ENCODE results near the gene TSSK3.

Gene TSSK3

GRCh38 chr1:32341971-32342370 lies 20.4 kb upstream of the TSSK3 start:
- TF ChIP-seq MYC (IDR thresholded peaks at IDR 0.05; ENCODE audit: low read depth, low read length) (no peak), POLR2A (IDR thresholded peaks at IDR 0.05; ENCODE audit: extremely low read depth, insufficient read length) (no peak), CTCF (IDR thresholded peaks at IDR 0.05; ENCODE audit: low read depth, low read length) (no peak), MAX (IDR thresholded peaks at IDR 0.05; ENCODE audit: low read depth, low read length) (no peak)
- H3K4me3 ChIP-seq (ENCODE audit: low read depth, low read length) = no peak overlapping the region
- no peak for DNase-seq (ENCODE audit: low read depth)

- TF ChIP-seq MAX (IDR thresholded peaks at IDR 0.05; ENCODE audit: low read depth, low read length) = no peak
- TF ChIP-seq MYC (IDR thresholded peaks at IDR 0.05; ENCODE audit: low read depth, low read length) = no peak
- no peak for TF ChIP-seq CTCF (IDR thresholded peaks at IDR 0.05; ENCODE audit: low read depth, low read length)
- no peak for TF ChIP-seq POLR2A (IDR thresholded peaks at IDR 0.05; ENCODE audit: extremely low read depth, insufficient read length)
- H3K4me3 ChIP-seq (ENCODE audit: low read depth, low read length) = no peak overlapping the region
- DNase-seq (ENCODE audit: low read depth) = no peak
Observed at GRCh38 chr1:32342704-32343103, 19.6 kb upstream of the TSSK3 start.

- DNase-seq (ENCODE audit: low read depth) = no peak
- TF ChIP-seq POLR2A (IDR thresholded peaks at IDR 0.05; ENCODE audit: extremely low read depth, insufficient read length) = no peak
- no peak overlapping the region for H3K4me3 ChIP-seq (ENCODE audit: low read depth, low read length)
Observed at GRCh38 chr1:32345289-32345827, 17.0 kb upstream of the TSSK3 start.

- no peak overlapping the region for H3K4me3 ChIP-seq (ENCODE audit: low read depth, low read length)
- no peak for TF ChIP-seq MYC (IDR thresholded peaks at IDR 0.05; ENCODE audit: low read depth, low read length)
- TF ChIP-seq CTCF (IDR thresholded peaks at IDR 0.05; ENCODE audit: low read depth, low read length) = no peak
- no peak for TF ChIP-seq POLR2A (IDR thresholded peaks at IDR 0.05; ENCODE audit: extremely low read depth, insufficient read length)
- no peak for DNase-seq (ENCODE audit: low read depth)
Observed at GRCh38 chr1:32346532-32347157, 15.7 kb upstream of the TSSK3 start.

GRCh38 chr1:32349211-32349708 lies 13.1 kb upstream of the TSSK3 start:
- no peak overlapping the region for H3K4me3 ChIP-seq (ENCODE audit: low read depth, low read length)
- TF ChIP-seq POLR2A (IDR thresholded peaks at IDR 0.05; ENCODE audit: extremely low read depth, insufficient read length) (no peak), CTCF (IDR thresholded peaks at IDR 0.05; ENCODE audit: low read depth, low read length) (no peak), MAX (IDR thresholded peaks at IDR 0.05; ENCODE audit: low read depth, low read length) (no peak), MYC (IDR thresholded peaks at IDR 0.05; ENCODE audit: low read depth, low read length) (no peak)
- peak; percentile 86 for DNase-seq (ENCODE audit: low read depth)

- peak; percentile 72 for DNase-seq (ENCODE audit: low read depth)
- peak; percentile 82 for TF ChIP-seq MAX (IDR thresholded peaks at IDR 0.05; ENCODE audit: low read depth, low read length)
- peak; percentile 86 for TF ChIP-seq MYC (IDR thresholded peaks at IDR 0.05; ENCODE audit: low read depth, low read length)
- peak; percentile 30 for TF ChIP-seq CTCF (IDR thresholded peaks at IDR 0.05; ENCODE audit: low read depth, low read length)
- peak; percentile 41 for TF ChIP-seq POLR2A (IDR thresholded peaks at IDR 0.05; ENCODE audit: extremely low read depth, insufficient read length)
- peak overlapping the region; percentile 57 for H3K4me3 ChIP-seq (ENCODE audit: low read depth, low read length)
Observed at GRCh38 chr1:32350785-32351398, 11.4 kb upstream of the TSSK3 start.
